ENCODE measurements around the gene ADCK2. TPM values are rescaled to one million over a fixed set of nuclear protein-coding genes. Genes with fewer than 3 reads are reported as not detected.

The ADCK2 gene
- total and polyA plus RNA-seq, 12 donors: 6.8 to 33.9 (median 12.8) TPM

GRCh38 chr7:140714331-140715040 lies 41.7 kb downstream of the ADCK2 start:
- H3K27ac ChIP-seq: no peak overlapping the region
- intact Hi-C loops (cut with DNase I): no loop called here
- H3K4me1 ChIP-seq (replicated peaks in 1 of 2): no peaks in the 10 kb centered on the region
- no peak for DNase-seq
- H3K4me3 ChIP-seq: no peak overlapping the region
- 91 to 94% (median 92%) methylated on average over 10 of the region's 10 CpGs for WGBS, 4 donors
- H3K27me3 ChIP-seq: no peaks in the 10 kb centered on the region
- TF ChIP-seq CTCF (IDR thresholded peaks at IDR 0.05) (no peak), POLR2A (IDR thresholded peaks at IDR 0.05) (no peak)
- H3K9me3 ChIP-seq (replicated peaks in 1 of 3): no peaks in the 10 kb centered on the region
- no peaks in the 10 kb centered on the region for H3K36me3 ChIP-seq (replicated peaks in 1 of 2)

- no peak for DNase-seq
- Histone ChIP-seq H3K4me3 (no peak overlapping the region), H3K27ac (no peak overlapping the region), H3K27me3 (no peaks in the 10 kb centered on the region), H3K4me1 (replicated peaks in 1 of 2) (no peaks in the 10 kb centered on the region), H3K9me3 (replicated peaks in 1 of 3) (no peaks in the 10 kb centered on the region), H3K36me3 (replicated peaks in 1 of 2) (no peaks in the 10 kb centered on the region)
- intact Hi-C loops (cut with DNase I): no loop called here
- no peak for TF ChIP-seq CTCF (IDR thresholded peaks at IDR 0.05)
- TF ChIP-seq POLR2A (IDR thresholded peaks at IDR 0.05): no peak
- 66 to 74% (median 70%) methylated on average over 5 of the region's 5 CpGs for WGBS, 4 donors
These were observed 47.0 kb downstream of the ADCK2 start for GRCh38 chr7:140719721-140720120.

GRCh38 chr7:140722254-140722653 lies 49.5 kb downstream of the ADCK2 start:
- no peak for DNase-seq
- TF ChIP-seq CTCF (IDR thresholded peaks at IDR 0.05): no peak
- no peak for TF ChIP-seq POLR2A (IDR thresholded peaks at IDR 0.05)
- Histone ChIP-seq H3K4me1 (replicated peaks in 1 of 2) (no peaks in the 10 kb centered on the region), H3K27ac (no peak overlapping the region), H3K27me3 (no peaks in the 10 kb centered on the region), H3K36me3 (replicated peaks in 1 of 2) (no peaks in the 10 kb centered on the region), H3K9me3 (replicated peaks in 1 of 3) (no peaks in the 10 kb centered on the region), H3K4me3 (no peak overlapping the region)
- intact Hi-C loops (cut with DNase I): no loop called here
- 94 to 100% (median 96%) methylated on average over 1 of the region's 1 CpG for WGBS, 4 donors

- no peak overlapping the region for H3K27ac ChIP-seq
- WGBS, 4 donors: 93 to 99% (median 96%) methylated on average over 6 of the region's 6 CpGs
- no peak for DNase-seq
- H3K4me1 ChIP-seq (replicated peaks in 1 of 2): no peaks in the 10 kb centered on the region
- intact Hi-C loops (cut with DNase I): no loop called here
- no peaks in the 10 kb centered on the region for H3K9me3 ChIP-seq (replicated peaks in 1 of 3)
- H3K27me3 ChIP-seq: no peaks in the 10 kb centered on the region
- no peak overlapping the region for H3K4me3 ChIP-seq
- TF ChIP-seq CTCF (IDR thresholded peaks at IDR 0.05): no peak
- no peak for TF ChIP-seq POLR2A (IDR thresholded peaks at IDR 0.05)
- H3K36me3 ChIP-seq (replicated peaks in 1 of 2): no peaks in the 10 kb centered on the region
These were observed 50.3 kb downstream of the ADCK2 start for GRCh38 chr7:140723006-140723405.
